WTC11 (cell line): ENCODE results near the gene NEU2. TPM values are rescaled to one million over a fixed set of nuclear protein-coding genes. Genes with fewer than 3 reads are reported as not detected.

Experiments used
- ATAC-seq: fragments of 200-7000 bp; cut with Tn5 transposase; 2 replicates; pipeline ENCODE4 v1.10.0; 2021; ENCODE audit warnings: mild to moderate bottlenecking, moderate library complexity
- CTCF ChIA-PET: fragments of 300-600 bp; sonication (Branson Sonifier 250); formaldehyde crosslinking; loops from one replicate; lab custom pipeline; 2021; ENCODE audit warnings: antibody characterized with exemption; lab: Charles Lee
- POLR2A ChIA-PET: fragments of 350-600 bp; sonication (Branson Sonifier 250); formaldehyde crosslinking; loops from one replicate; lab custom pipeline; 2021; ENCODE audit warnings: antibody characterized with exemption; lab: Charles Lee
- DNase-seq: peaks from one replicate; pipeline ENCODE4 v3.0.0; 2021; ENCODE audit warnings: low spot score
- H3K27ac Mint-ChIP-seq: 2 replicates; pipeline ENCODE4 v1.8.0; 2021; ENCODE audit warnings: mixed read lengths
- H3K27me3 Mint-ChIP-seq: 2 replicates; pipeline ENCODE4 v1.8.0; 2021; ENCODE audit warnings: low read depth, mild to moderate bottlenecking, moderate library complexity, mixed read lengths
- H3K36me3 Mint-ChIP-seq: 2 replicates; pipeline ENCODE4 v1.8.0; 2021; ENCODE audit warnings: mixed read lengths
- H3K4me1 Mint-ChIP-seq: 2 replicates; pipeline ENCODE4 v1.8.0; 2022; ENCODE audit warnings: mixed read lengths
- H3K4me3 Mint-ChIP-seq: 2 replicates; pipeline ENCODE4 v1.8.0; 2021; ENCODE audit warnings: mild to moderate bottlenecking, moderate library complexity, mixed read lengths
- H3K9me3 Mint-ChIP-seq: 2 replicates; pipeline ENCODE4 v1.8.0; 2021; ENCODE audit warnings: mixed read lengths
- CBFB ChIP-seq: sonication (generic); formaldehyde crosslinking; IDR thresholded peaks from 2 replicates; pipeline ENCODE4 v1.8.1; 2022; ENCODE audit warnings: mild to moderate bottlenecking, low read depth, missing genetic modification reagents
- ELF4 ChIP-seq: sonication (generic); formaldehyde crosslinking; IDR thresholded peaks from 2 replicates; pipeline ENCODE4 v1.8.1; 2022; ENCODE audit warnings: low read depth, mild to moderate bottlenecking, moderate library complexity, missing genetic modification reagents
- EMX1 ChIP-seq: fragments of 250-450 bp; sonication (Bioruptor Pico); IDR thresholded peaks from 2 replicates; pipeline ENCODE4 v1.8.0; 2021; ENCODE audit warnings: mild to moderate bottlenecking
- ETV6 ChIP-seq: sonication (generic); formaldehyde crosslinking; IDR thresholded peaks from 2 replicates; pipeline ENCODE4 v1.8.1; 2022; ENCODE audit warnings: mild to moderate bottlenecking, missing genetic modification reagents
- HMGA2 ChIP-seq: fragments of 250-450 bp; sonication (Bioruptor Pico); IDR thresholded peaks from 2 replicates; pipeline ENCODE4 v1.4.0; 2021; ENCODE audit warnings: mild to moderate bottlenecking, moderate library complexity
- JUN ChIP-seq: sonication (generic); formaldehyde crosslinking; IDR thresholded peaks from 2 replicates; pipeline ENCODE4 v1.8.0; 2023; ENCODE audit warnings: mild to moderate bottlenecking, missing genetic modification reagents
- NFE2L1 ChIP-seq: sonication (generic); formaldehyde crosslinking; IDR thresholded peaks from 2 replicates; pipeline ENCODE4 v1.8.1; 2023; ENCODE audit warnings: missing genetic modification reagents
- NR2C2 ChIP-seq: sonication (generic); formaldehyde crosslinking; IDR thresholded peaks from 2 replicates; pipeline ENCODE4 v1.8.0; 2022; ENCODE audit warnings: mild to moderate bottlenecking, missing genetic modification reagents
- OVOL2 ChIP-seq: fragments of 250-450 bp; sonication (Bioruptor Pico); IDR thresholded peaks from 2 replicates; pipeline ENCODE4 v1.9.0; 2021; ENCODE audit warnings: mild to moderate bottlenecking, borderline replicate concordance
- RELA ChIP-seq: sonication (generic); formaldehyde crosslinking; IDR thresholded peaks from 2 replicates; pipeline ENCODE4 v1.8.1; 2022; ENCODE audit warnings: missing genetic modification reagents, mild to moderate bottlenecking, borderline replicate concordance
- RORB ChIP-seq: fragments of 250-450 bp; sonication (Bioruptor Pico); IDR thresholded peaks from 2 replicates; pipeline ENCODE4 v1.9.0; 2021; ENCODE audit warnings: mild to moderate bottlenecking
- SOX15 ChIP-seq: fragments of 250-450 bp; sonication (Bioruptor Pico); IDR thresholded peaks from 2 replicates; pipeline ENCODE4 v1.9.0; 2021; ENCODE audit warnings: mild to moderate bottlenecking
- SP1 ChIP-seq: sonication (generic); formaldehyde crosslinking; conservative IDR thresholded peaks from 2 replicates; pipeline ENCODE4 v1.8.1; 2022; ENCODE audit warnings: missing genetic modification reagents
- TCF7 ChIP-seq: sonication (generic); formaldehyde crosslinking; IDR thresholded peaks from 2 replicates; pipeline ENCODE4 v1.8.0; 2022; ENCODE audit warnings: mild to moderate bottlenecking, low read depth, missing genetic modification reagents, moderate library complexity
- ZNF138 ChIP-seq: sonication (generic); formaldehyde crosslinking; conservative IDR thresholded peaks from 2 replicates; pipeline ENCODE4 v1.8.1; 2022; ENCODE audit warnings: mild to moderate bottlenecking, moderate library complexity, missing genetic modification reagents
- total RNA-seq: library from RNA; stranded (reverse); gene quantifications from 3 replicates; pipeline ENCODE4 v1.2.3, GENCODE V29; 2021
- TF ChIP-seq, protein P1 (sequence below): fragments of 250-450 bp; sonication (Bioruptor Pico); IDR thresholded peaks from 2 replicates; pipeline ENCODE4 v1.8.0; 2021; ENCODE audit warnings: mild to moderate bottlenecking
- TF ChIP-seq, protein P2 (sequence below): sonication (generic); formaldehyde crosslinking; IDR thresholded peaks from 2 replicates; pipeline ENCODE4 v1.8.0; 2022; ENCODE audit warnings: missing genetic modification reagents
- TF ChIP-seq, protein P3 (sequence below): sonication (generic); formaldehyde crosslinking; IDR thresholded peaks from 2 replicates; pipeline ENCODE4 v1.8.1; 2023; ENCODE audit warnings: mild to moderate bottlenecking, missing genetic modification reagents, borderline replicate concordance
- TF ChIP-seq, protein P4 (sequence below): sonication (generic); formaldehyde crosslinking; IDR thresholded peaks from 2 replicates; pipeline ENCODE4 v1.8.1; 2022; ENCODE audit warnings: missing genetic modification reagents, borderline replicate concordance
- TF ChIP-seq, protein P5 (sequence below): fragments of 250-450 bp; sonication (Bioruptor Pico); IDR thresholded peaks from 2 replicates; pipeline ENCODE4 v1.9.0; 2021; ENCODE audit warnings: moderate library complexity, mild to moderate bottlenecking, inconsistent platforms, borderline replicate concordance

Gene NEU2
- total RNA-seq, 1 experiment from 2014 or later = not detected

DNA sequence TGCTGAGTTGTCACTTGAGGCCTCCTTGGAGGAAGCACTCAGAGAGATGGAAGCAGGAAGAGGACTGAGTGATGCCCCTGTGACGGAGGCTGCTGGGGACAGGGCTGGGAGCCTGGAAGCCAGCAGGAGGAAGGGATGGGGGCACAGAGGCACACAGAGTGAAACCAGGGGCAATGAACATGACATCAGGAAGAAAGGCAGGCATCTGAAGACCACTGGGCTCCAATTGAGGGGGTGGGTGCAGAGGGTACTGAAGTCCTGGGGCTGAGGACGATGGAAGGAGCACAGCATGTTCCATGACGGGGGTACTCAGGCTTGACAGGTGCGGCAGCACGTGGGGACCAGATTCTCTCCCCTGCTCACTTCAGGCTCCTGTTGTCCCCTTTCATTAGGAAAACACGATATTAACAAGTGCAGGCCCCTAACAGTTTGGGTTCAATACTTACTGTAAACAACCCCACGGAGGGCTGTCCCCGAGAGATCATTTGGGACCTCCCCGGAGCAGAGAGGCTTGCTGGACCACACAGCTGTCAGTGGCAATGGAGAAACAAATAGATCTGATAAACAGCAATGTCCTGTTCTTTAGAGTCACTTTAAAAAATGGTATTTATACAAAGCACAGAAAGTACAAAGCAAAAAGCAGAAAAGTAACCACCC, 36.4 kb downstream of the NEU2 start:
- ChIA-PET CTCF (no interaction called here), POLR2A (no interaction called here)
- Mint-ChIP-seq H3K27ac (no peak overlapping the region), H3K4me1 (peaks cover 7% of the 10 kb centered on the region; the same call in 1 of the 2 replicates), H3K9me3 (peaks cover 9% of the 10 kb centered on the region), H3K36me3 (peaks cover 3% of the 10 kb centered on the region; the same call in 1 of the 2 replicates), H3K4me3 (no peak overlapping the region), H3K27me3 (no peaks in the 10 kb centered on the region)
- DNase-seq (no peak), ATAC-seq (no peak)
- TF ChIP-seq RORB (no peak), EMX1 (CRISPR knock-in tag) (no peak), NR2C2 (no peak)

DNA sequence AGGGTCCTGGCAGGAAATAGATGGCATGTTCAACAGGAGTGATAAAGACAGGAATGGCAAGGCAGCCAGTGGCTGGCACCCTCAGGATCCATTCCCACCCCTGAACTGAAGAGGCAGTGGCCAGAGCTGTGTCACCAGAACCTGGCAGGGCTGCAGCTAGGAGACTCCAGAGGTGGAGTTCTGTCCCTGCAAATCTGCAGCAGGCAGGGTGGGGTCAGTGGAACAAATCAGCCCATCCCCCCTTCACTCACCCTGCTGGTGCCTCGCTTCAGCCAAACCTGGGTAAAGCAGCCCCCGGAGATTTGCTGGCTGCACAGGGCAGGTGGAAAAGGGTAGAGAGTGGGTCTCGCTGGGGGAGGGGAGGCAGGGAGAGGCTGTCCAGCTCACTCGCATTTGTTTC, 40.4 kb downstream of the NEU2 start:
- Mint-ChIP-seq H3K27ac (no peak overlapping the region), H3K36me3 (peaks cover 3% of the 10 kb centered on the region; the same call in 1 of the 2 replicates), H3K9me3 (peaks cover 9% of the 10 kb centered on the region), H3K27me3 (no peaks in the 10 kb centered on the region), H3K4me1 (peaks cover 7% of the 10 kb centered on the region; the same call in 1 of the 2 replicates), H3K4me3 (no peak overlapping the region)
- ATAC-seq (no peak), DNase-seq (no peak)
- no peak for TF ChIP-seq ETV6
- no peak for TF ChIP-seq SP1 (CRISPR knock-in tag)
- TF ChIP-seq OVOL2 (CRISPR knock-in tag) = no peak
- no peak for TF ChIP-seq SOX15 (CRISPR knock-in tag)
- no peak for TF ChIP-seq CBFB (CRISPR knock-in tag)
- TF ChIP-seq TCF7 (CRISPR knock-in tag) = no peak
- TF ChIP-seq, protein P1, sequence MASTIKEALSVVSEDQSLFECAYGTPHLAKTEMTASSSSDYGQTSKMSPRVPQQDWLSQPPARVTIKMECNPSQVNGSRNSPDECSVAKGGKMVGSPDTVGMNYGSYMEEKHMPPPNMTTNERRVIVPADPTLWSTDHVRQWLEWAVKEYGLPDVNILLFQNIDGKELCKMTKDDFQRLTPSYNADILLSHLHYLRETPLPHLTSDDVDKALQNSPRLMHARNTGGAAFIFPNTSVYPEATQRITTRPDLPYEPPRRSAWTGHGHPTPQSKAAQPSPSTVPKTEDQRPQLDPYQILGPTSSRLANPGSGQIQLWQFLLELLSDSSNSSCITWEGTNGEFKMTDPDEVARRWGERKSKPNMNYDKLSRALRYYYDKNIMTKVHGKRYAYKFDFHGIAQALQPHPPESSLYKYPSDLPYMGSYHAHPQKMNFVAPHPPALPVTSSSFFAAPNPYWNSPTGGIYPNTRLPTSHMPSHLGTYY (CRISPR knock-in tag) = no peak
- no peak for TF ChIP-seq ELF4 (CRISPR knock-in tag)
- TF ChIP-seq NFE2L1 (CRISPR knock-in tag) = no peak
- ChIA-PET CTCF (interaction anchor here (0.7 kb wide), 2 partner anchors 10 to 42 kb away, joined by 3 to 4 read pairs; no protein-coding TSS in a partner anchor), POLR2A (no interaction called here)

DNA sequence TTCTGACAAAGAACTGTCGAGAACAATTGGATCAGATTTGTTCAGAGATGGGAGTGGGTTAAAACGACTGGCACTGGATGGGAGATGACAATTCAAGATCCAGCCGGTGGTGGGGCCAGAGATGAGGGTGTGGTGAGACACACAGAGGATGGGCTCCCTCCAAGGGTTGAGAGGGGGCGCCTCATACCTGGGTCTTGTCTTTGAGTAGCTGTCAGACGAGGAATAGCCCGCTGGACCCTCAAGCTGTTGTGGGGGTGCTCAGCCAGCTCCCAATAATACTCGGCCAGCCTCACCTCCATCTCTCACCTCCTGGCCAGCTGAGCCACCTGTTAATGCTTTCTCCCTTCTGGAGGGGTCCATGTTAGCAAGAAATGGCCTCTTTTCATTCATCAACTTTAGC, 41.6 kb downstream of the NEU2 start:
- no peak overlapping the region for H3K27ac Mint-ChIP-seq
- H3K27me3 Mint-ChIP-seq = no peaks in the 10 kb centered on the region
- peaks cover 3% of the 10 kb centered on the region; the same call in 1 of the 2 replicates for H3K36me3 Mint-ChIP-seq
- DNase-seq (peak; percentile 38), ATAC-seq (peak; percentile 73)
- H3K4me3 Mint-ChIP-seq = no peak overlapping the region
- H3K9me3 Mint-ChIP-seq = peaks cover 9% of the 10 kb centered on the region
- H3K4me1 Mint-ChIP-seq = peaks cover 7% of the 10 kb centered on the region; the same call in 1 of the 2 replicates
- CTCF ChIA-PET = interaction anchor here (0.7 to 1.1 kb wide), 7 partner anchors 14 to 240 kb away, joined by 3 to 7 read pairs (median 3); partner anchors contain the start of genes ATG16L1 and INPP5D
- POLR2A ChIA-PET = no interaction called here
- TF ChIP-seq, protein P2, sequence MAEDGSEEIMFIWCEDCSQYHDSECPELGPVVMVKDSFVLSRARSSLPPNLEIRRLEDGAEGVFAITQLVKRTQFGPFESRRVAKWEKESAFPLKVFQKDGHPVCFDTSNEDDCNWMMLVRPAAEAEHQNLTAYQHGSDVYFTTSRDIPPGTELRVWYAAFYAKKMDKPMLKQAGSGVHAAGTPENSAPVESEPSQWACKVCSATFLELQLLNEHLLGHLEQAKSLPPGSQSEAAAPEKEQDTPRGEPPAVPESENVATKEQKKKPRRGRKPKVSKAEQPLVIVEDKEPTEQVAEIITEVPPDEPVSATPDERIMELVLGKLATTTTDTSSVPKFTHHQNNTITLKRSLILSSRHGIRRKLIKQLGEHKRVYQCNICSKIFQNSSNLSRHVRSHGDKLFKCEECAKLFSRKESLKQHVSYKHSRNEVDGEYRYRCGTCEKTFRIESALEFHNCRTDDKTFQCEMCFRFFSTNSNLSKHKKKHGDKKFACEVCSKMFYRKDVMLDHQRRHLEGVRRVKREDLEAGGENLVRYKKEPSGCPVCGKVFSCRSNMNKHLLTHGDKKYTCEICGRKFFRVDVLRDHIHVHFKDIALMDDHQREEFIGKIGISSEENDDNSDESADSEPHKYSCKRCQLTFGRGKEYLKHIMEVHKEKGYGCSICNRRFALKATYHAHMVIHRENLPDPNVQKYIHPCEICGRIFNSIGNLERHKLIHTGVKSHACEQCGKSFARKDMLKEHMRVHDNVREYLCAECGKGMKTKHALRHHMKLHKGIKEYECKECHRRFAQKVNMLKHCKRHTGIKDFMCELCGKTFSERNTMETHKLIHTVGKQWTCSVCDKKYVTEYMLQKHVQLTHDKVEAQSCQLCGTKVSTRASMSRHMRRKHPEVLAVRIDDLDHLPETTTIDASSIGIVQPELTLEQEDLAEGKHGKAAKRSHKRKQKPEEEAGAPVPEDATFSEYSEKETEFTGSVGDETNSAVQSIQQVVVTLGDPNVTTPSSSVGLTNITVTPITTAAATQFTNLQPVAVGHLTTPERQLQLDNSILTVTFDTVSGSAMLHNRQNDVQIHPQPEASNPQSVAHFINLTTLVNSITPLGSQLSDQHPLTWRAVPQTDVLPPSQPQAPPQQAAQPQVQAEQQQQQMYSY (CRISPR knock-in tag) = no peak
- TF ChIP-seq, protein P3, sequence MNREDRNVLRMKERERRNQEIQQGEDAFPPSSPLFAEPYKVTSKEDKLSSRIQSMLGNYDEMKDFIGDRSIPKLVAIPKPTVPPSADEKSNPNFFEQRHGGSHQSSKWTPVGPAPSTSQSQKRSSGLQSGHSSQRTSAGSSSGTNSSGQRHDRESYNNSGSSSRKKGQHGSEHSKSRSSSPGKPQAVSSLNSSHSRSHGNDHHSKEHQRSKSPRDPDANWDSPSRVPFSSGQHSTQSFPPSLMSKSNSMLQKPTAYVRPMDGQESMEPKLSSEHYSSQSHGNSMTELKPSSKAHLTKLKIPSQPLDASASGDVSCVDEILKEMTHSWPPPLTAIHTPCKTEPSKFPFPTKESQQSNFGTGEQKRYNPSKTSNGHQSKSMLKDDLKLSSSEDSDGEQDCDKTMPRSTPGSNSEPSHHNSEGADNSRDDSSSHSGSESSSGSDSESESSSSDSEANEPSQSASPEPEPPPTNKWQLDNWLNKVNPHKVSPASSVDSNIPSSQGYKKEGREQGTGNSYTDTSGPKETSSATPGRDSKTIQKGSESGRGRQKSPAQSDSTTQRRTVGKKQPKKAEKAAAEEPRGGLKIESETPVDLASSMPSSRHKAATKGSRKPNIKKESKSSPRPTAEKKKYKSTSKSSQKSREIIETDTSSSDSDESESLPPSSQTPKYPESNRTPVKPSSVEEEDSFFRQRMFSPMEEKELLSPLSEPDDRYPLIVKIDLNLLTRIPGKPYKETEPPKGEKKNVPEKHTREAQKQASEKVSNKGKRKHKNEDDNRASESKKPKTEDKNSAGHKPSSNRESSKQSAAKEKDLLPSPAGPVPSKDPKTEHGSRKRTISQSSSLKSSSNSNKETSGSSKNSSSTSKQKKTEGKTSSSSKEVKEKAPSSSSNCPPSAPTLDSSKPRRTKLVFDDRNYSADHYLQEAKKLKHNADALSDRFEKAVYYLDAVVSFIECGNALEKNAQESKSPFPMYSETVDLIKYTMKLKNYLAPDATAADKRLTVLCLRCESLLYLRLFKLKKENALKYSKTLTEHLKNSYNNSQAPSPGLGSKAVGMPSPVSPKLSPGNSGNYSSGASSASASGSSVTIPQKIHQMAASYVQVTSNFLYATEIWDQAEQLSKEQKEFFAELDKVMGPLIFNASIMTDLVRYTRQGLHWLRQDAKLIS (CRISPR knock-in tag) = no peak
- TF ChIP-seq, protein P4, sequence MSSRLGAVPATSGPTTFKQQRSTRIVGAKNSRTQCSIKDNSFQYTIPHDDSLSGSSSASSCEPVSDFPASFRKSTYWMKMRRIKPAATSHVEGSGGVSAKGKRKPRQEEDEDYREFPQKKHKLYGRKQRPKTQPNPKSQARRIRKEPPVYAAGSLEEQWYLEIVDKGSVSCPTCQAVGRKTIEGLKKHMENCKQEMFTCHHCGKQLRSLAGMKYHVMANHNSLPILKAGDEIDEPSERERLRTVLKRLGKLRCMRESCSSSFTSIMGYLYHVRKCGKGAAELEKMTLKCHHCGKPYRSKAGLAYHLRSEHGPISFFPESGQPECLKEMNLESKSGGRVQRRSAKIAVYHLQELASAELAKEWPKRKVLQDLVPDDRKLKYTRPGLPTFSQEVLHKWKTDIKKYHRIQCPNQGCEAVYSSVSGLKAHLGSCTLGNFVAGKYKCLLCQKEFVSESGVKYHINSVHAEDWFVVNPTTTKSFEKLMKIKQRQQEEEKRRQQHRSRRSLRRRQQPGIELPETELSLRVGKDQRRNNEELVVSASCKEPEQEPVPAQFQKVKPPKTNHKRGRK (CRISPR knock-in tag) = no peak
- TF ChIP-seq HMGA2 (CRISPR knock-in tag) (no peak), JUN (no peak), NFE2L1 (CRISPR knock-in tag) (no peak), RELA (CRISPR knock-in tag) (no peak), ZNF138 (CRISPR knock-in tag) (no peak)
- TF ChIP-seq, protein P5, sequence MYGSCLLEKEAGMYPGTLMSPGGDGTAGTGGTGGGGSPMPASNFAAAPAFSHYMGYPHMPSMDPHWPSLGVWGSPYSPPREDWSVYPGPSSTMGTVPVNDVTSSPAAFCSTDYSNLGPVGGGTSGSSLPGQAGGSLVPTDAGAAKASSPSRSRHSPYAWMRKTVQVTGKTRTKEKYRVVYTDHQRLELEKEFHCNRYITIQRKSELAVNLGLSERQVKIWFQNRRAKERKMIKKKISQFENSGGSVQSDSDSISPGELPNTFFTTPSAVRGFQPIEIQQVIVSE = no peak
